AG09309 (cell line): ENCODE results near the gene TRPM3.

Experiments used
- DNase-seq: peaks from one replicate; pipeline ENCODE4 v3.0.0-alpha.2; 2010; ENCODE audit warnings: low read depth
- H3K4me3 ChIP-seq: 2 replicates; pipeline ENCODE4 v1.5.1; 2011; ENCODE audit warnings: mild to moderate bottlenecking, low read depth, low read length, moderate library complexity; ENCODE audit not compliant: control insufficient read depth
- CTCF ChIP-seq: IDR thresholded peaks from 2 replicates; pipeline ENCODE4 v1.5.1; 2011; ENCODE audit warnings: mild to moderate bottlenecking, low read depth, low read length, inconsistent platforms; ENCODE audit not compliant: insufficient read depth, control insufficient read depth; ENCODE audit errors: missing control alignments

Gene TRPM3

GRCh38 chr9:70951749-70952727, 169.4 kb downstream of the TRPM3 start:
- no peak overlapping the region for H3K4me3 ChIP-seq
- no peak for DNase-seq
- TF ChIP-seq CTCF = no peak

- no peak overlapping the region for H3K4me3 ChIP-seq
- TF ChIP-seq CTCF = no peak
Observed at GRCh38 chr9:70950270-70950669, 171.2 kb downstream of the TRPM3 start.

GRCh38 chr9:70949239-70949638, 172.2 kb downstream of the TRPM3 start:
- no peak overlapping the region for H3K4me3 ChIP-seq
- DNase-seq = no peak
- TF ChIP-seq CTCF = no peak

More at GRCh38 chr9:70950270-70950669, 171.2 kb downstream of the TRPM3 start:
- no peak for DNase-seq

GRCh38 chr9:70948744-70949143, 172.7 kb downstream of the TRPM3 start:
- no peak overlapping the region for H3K4me3 ChIP-seq
- DNase-seq = no peak
- TF ChIP-seq CTCF = no peak

GRCh38 chr9:70947511-70947910, 173.9 kb downstream of the TRPM3 start:
- H3K4me3 ChIP-seq = no peak overlapping the region
- DNase-seq = no peak
- TF ChIP-seq CTCF = no peak

- no peak overlapping the region for H3K4me3 ChIP-seq
- TF ChIP-seq CTCF = no peak
- DNase-seq = no peak
Observed at GRCh38 chr9:70947086-70947485, 174.3 kb downstream of the TRPM3 start.
